ENCODE measurements around the gene SLC4A7.

The SLC4A7 gene

GRCh38 chr3:27384191-27384590 is 100.0 kb downstream of the SLC4A7 start:
- no peak for TF ChIP-seq CTCF (IDR thresholded peaks at IDR 0.05; ENCODE audit: control insufficient read depth, extremely low read depth, insufficient read depth)
- DNase-seq (ENCODE audit: low read depth) = no peak
- H3K4me3 ChIP-seq (ENCODE audit: low read depth, low read length) = no peak overlapping the region

GRCh38 chr3:27380433-27381357 is 103.5 kb downstream of the SLC4A7 start:
- no peak for DNase-seq (ENCODE audit: low read depth)
- TF ChIP-seq CTCF (IDR thresholded peaks at IDR 0.05; ENCODE audit: control insufficient read depth, extremely low read depth, insufficient read depth) = no peak
- no peak overlapping the region for H3K4me3 ChIP-seq (ENCODE audit: low read depth, low read length)

GRCh38 chr3:27378331-27378730 is 105.9 kb downstream of the SLC4A7 start:
- no peak overlapping the region for H3K4me3 ChIP-seq (ENCODE audit: low read depth, low read length)
- DNase-seq (ENCODE audit: low read depth) = no peak
- TF ChIP-seq CTCF (IDR thresholded peaks at IDR 0.05; ENCODE audit: control insufficient read depth, extremely low read depth, insufficient read depth) = no peak

- no peak for DNase-seq (ENCODE audit: low read depth)
- no peak for TF ChIP-seq CTCF (IDR thresholded peaks at IDR 0.05; ENCODE audit: control insufficient read depth, extremely low read depth, insufficient read depth)
- no peak overlapping the region for H3K4me3 ChIP-seq (ENCODE audit: low read depth, low read length)
Observed at GRCh38 chr3:27376109-27376772, 107.9 kb downstream of the SLC4A7 start.

- H3K4me3 ChIP-seq (ENCODE audit: low read depth, low read length) = peak within 1 kb of the TSS; percentile 73
- peak; percentile 75 for DNase-seq (ENCODE audit: low read depth)
- TF ChIP-seq CTCF (IDR thresholded peaks at IDR 0.05; ENCODE audit: control insufficient read depth, extremely low read depth, insufficient read depth) = no peak
Observed at GRCh38 chr3:27368831-27369607, 115.2 kb downstream of the SLC4A7 start, which contains the start of gene NEK10. NEK10 (minus strand) TSS chr3:27369383; CDS start chr3:27352882, 16,501 bp downstream.

- no peak for TF ChIP-seq CTCF (IDR thresholded peaks at IDR 0.05; ENCODE audit: control insufficient read depth, extremely low read depth, insufficient read depth)
- no peak for DNase-seq (ENCODE audit: low read depth)
- H3K4me3 ChIP-seq (ENCODE audit: low read depth, low read length) = no peak overlapping the region
Observed at GRCh38 chr3:27366062-27366591, 118.1 kb downstream of the SLC4A7 start.
